NCI-H510A (cell line): ENCODE measurements around the gene LRRK1.

Experiments
- DNase-seq: peaks from one replicate; lab custom pipeline; 2025; lab: John Stamatoyannopoulos, UW

Gene LRRK1

DNA sequence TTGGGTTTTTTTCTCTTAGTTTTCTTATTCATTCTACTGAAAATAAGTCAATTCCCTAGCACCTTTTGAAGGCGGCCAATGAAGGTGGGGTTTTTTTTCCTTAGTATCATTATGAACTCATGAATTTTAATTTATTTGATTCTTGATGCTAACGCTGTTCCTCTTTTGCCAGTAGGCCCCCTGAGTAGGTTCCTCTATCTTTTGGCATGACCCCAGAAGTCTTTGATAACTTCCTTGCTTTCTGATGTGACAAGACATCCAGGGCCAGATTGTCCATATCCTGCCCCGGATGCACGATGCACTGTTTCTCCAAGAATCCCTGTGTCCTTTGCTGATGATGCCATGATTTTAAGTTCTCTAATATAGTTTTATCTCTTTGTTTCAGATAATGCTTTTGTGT, 20.6 kb downstream of the LRRK1 start:
- DNase-seq: no peak

DNA sequence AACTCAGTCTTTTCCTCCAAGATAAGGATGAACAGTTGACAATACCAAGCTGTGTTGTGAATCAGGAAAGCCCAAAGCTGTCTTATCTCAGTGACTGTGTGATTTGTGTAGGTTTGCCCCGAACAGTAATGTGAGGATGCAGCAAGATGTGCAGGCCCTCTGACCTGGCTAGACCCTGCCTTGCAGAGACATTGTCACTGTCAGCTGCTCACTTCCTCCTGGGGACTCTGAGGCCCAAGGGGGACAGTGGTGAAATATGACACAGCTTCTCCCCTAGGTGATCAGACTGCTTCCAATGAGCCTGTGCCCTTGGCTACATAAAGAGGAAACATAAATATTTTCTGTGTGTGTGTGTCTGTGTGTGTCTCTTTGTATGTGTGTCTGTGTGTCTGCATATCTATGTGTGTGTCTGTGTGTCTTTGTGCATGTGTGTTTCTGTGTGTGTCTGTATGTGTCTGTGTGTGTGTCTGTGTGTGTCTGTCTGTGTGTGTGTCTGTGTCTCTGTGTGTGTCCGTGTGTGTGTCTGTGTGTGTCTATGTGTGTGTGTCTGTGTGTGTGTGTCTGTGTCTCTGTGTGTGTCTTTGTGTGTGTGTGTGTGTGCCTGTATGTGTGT, 21.7 kb downstream of the LRRK1 start:
- DNase-seq: no peak

DNA sequence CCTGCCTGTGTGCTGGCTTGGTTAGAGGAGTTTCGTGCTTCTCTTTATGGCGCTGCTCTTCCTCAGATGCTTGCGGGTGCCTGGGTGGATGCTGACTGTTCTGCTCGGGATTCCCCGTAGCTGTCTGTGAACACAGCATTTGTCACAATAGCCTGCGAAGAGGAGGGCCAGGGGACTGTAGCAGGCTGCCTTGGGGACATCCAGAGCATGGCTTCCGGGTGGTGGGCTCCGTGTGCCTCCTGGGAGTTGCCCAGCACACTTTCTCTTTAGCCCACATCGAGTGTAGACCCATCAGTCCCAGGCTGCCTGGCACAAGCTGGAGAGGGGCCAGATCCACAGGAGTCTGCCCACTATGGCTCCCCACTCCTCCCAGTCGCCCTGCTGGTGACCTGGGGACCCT, 22.4 kb downstream of the LRRK1 start:
- DNase-seq: no peak

DNA sequence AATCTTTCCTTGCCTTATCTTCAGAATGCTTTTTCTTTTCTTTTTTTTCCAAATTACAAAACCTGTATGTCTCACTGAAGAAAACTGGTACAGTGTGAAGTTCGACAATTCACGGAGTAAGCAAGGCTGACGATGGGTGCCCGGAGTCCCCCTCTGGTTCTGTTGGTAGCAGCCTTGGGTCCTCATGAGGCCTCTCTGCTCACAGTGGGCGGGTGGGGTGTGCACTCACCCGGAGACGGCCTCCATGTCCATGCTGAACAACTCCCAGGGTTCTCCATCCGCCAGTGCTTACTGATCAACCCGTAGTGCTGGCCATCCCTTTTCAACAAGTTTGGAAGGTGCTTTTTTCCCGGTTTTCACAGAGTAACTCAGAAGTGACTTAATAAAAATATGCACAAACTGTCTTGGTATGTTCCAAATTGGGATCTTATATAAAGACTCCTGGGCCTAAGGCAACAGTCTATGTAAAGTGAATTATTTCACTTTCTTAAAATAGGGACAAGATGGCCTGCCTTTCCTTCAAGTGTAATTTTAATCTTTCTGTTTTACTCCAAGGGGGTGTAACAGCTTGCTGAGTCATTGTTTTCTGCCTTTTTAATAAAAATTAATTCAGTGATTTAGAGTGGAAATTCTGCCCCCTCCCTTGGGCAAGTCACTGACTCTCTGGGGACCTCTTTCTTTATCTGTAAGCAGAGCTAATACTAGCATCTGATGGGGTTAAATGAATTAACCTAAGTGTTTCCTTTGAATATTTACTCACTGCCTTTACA, 23.7 kb downstream of the LRRK1 start:
- no peak for DNase-seq

DNA sequence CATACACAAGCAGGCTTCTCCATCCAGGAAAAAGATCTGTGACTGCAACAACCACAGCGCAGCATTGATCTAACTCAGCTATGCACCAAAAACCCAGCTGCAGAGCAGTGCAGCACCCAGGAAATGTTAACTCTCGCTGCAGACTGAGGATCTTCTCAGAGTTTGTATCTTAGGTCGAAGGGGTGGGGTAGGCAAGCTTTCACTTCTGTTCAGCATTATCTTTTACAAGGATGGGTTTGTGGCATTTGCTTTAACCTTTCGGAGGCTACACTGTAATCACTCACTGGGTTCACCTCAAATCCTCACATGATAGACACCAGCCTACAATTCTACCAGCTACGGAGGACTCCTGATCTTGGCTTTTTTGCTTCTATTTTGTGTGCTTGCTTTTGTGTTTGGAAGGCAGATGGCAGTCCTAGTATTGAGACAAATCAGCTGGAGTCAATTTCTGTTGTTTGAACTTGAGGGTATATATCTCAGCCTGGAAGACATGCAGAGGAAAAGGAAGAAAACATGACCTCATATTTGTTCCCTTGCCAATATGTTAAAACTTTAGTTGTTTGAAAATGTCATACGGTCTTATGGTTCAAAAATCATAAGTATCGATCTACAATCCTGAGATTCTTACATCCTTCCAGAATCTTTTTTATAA, 25.2 kb downstream of the LRRK1 start:
- DNase-seq: no peak

DNA sequence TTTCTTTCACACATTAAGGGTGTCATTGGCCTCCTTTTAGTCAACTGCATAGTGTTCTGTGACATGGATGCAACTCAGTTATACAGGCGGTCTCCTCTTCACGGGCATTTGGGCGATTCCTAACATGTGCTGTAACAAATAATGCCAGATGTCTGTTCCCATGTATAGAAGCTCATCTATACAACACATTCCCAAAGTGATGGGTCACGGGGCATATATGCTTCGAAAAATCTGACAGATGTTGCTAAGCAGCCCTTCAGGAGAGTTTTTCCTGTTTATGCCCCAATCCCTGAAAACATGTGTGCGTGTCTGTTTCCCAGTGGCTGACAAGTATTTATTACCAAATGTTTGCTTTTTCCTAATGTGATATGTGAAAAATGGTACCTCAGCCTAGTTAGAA, 25.8 kb downstream of the LRRK1 start:
- DNase-seq: no peak

DNA sequence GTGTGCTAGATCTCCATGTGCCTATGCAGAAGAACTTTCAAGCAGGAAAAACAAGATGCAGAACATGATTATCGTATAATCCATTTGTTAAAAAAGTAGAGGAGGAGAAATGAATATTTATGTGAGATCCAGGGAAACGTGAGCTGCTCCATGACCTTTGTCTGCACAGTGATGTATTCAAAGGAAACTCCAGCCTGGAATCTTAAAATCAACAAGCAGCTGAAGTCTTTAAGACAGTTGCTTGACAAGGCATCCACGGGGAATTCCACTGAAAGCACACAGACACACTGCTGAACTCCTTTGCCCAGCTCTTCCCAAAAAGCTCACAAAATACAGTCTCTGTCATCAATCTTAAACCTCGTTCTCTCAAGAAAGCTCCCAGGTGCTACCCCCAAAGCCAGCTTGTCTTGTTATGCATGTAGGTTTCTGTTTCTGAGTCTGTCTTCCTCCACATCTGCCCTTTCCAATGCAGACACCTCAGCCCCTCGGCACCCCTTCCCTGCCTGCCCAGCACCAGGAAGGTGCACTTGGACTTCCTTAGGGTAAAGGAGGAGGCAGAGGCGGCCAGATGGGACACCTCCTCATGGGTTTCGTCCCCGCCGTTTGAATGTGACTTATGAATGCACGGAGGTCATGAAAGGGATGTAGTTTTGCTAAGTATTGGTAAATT, 28.7 kb downstream of the LRRK1 start:
- no peak for DNase-seq

DNA sequence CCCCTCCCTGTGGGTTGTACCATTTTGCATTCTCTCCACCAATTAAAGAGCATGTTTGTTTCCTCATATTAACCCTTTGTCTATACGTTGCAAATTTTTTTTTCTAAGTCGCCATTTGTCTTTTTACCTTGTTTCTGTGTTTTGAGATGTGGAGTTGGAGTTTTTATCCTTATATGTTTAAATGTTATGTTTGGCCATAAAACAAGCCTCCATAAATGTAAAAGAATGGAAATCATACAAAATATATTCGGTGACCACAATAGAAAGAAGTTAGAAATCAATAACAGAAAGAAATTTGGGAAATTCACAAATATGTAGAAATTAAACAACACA, 29.2 kb downstream of the LRRK1 start:
- no peak for DNase-seq

DNA sequence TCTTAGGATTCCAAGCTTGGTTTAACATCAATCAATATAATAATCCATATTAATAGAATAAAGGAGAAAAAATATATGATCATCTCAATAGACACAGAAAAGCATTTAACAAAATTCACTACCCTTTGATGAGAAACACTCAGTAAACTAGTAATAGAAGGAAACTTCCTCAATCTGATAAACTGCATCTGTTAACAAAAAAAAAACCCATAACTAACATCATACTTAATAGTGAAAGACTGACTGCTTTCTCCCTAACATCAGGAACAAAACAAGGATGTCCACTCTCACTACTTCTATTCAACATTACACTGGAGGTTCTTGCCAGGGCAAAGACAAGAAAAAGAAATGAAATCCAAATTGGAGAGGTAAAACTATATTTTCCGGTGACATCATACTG, 30.5 kb downstream of the LRRK1 start:
- DNase-seq: no peak

DNA sequence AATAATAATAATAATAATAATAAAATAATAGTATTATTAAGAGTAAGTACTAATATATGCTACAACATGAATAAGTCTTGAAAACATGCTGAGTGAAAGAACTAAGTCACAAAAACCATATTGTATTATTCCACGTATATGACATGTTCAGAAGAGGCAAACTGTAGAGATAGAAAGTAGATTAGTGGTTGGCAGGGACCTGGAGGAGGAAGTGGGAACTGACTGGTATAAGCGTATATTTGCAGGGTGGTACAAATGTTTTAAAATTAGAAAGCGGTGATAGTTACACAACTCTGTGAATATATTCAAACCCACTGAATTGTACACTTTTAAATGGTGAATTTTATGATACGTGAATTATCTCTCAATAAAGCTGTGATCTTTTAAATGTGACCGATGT, 32.8 kb downstream of the LRRK1 start:
- DNase-seq: no peak

DNA sequence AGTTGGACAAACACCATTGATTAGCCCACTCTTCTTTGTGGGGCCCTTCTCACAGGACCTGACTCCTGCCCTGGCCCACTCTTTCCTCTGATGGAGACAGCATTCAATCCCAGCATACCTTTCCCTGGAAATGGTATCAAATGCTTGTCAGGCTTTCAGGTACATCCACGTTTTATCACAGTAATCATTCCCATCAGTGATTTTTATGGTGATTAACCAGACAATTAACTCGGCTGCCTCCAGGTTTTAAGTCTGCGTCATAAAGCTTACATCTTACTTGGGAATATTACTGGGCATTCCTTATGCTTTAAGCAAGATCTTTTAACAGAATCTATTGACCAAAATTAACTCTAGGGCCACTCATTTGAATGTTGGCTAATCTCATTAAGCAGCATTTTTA, 33.4 kb downstream of the LRRK1 start:
- DNase-seq: no peak

DNA sequence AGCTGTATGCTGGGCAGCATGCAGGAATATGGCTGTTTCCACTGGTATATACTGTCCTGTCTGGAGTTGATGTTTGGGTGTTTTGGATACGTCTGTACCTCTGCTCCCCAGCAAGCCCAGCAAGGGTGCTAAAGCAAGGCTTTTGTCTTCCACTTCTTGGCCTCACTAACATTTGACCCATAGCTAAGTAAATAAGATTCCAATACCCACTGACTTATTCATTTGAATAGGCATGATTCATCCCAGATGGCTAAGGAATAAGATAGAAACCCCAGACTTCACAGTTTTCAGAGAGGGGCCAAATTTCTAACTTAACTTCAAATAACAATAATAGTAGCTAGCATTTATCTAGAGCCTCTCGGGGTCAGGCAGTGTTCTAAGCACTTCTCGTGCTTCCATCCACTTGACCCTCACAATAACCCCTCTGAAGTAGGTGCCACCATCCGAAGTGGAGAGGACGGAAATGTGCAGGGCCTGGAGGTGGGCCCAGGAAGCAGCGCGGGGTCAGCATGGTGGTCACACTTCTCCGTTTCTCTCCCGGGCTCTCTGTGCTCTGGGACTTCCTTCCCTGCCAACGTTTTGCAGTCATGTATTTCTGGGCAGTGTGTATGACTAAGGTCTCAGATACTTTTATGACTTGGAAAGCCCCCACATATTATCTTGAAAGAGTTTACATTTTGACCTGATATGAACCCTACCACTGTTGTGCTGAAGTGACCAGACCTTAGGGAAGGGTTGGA, 39.3 kb downstream of the LRRK1 start:
- DNase-seq: no peak

DNA sequence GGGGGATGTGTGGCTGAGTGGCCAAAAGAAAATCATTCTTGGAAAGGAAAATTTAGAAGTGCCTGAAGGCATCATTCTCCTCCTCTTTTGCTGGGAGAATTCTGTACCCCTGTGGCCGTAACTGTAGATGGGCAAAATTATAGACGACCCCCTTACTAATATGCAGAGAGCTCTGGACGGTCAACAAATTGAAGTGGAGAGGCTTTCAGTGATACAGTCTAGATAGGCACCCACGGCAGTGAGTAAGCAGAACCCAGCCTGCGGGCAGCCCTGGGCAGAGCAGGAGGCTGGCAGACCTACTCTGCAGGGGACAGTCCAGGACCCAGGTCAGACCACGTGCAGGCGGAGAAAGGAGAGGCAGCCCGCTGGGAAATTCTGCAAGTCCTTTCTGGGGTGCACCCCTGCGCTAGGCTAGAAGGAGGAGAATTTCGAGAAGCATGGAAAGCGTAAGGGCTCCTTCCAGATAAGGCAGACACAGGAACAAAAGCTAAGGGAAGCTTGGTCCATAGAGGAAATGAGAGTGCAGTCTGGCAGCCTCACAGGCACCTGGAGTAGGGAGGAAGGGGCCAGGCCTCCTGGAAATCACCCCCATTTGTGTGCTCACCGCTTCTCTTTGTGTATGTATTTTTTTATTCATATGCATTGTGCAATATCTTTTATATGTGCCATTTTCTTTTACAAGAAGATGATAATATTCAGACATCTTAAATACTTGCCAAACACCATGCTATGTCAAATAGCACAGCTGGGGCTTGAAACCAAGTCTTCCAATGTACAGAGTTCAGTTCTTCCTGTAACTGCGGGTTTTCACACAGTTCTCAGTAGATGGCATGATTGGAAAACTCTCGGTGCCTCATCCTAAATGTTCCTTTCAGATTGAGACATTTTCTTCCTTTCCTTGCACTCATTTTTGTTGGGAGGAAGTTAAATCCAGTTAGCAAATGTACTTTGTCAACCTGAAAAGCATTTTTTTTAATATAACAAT, 40.2 kb downstream of the LRRK1 start:
- no peak for DNase-seq

DNA sequence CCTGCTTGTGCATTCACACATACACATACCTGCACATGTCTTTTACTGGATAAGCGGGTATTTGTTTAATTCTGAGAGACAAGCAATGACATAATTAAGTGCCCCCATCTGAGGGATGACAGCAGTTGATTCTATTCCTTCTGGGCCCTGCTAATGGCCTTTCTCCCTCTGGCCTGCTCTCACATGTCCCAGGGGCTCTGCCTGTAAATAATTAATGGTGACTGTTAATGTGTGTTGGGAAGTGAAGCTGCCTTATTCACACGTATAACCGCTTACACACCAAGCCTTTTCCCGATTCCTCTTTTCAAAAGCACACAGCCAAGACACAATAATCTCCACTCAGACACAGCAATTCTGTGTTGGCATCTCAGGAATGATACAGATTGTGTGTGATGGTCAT, 47.8 kb downstream of the LRRK1 start:
- no peak for DNase-seq

DNA sequence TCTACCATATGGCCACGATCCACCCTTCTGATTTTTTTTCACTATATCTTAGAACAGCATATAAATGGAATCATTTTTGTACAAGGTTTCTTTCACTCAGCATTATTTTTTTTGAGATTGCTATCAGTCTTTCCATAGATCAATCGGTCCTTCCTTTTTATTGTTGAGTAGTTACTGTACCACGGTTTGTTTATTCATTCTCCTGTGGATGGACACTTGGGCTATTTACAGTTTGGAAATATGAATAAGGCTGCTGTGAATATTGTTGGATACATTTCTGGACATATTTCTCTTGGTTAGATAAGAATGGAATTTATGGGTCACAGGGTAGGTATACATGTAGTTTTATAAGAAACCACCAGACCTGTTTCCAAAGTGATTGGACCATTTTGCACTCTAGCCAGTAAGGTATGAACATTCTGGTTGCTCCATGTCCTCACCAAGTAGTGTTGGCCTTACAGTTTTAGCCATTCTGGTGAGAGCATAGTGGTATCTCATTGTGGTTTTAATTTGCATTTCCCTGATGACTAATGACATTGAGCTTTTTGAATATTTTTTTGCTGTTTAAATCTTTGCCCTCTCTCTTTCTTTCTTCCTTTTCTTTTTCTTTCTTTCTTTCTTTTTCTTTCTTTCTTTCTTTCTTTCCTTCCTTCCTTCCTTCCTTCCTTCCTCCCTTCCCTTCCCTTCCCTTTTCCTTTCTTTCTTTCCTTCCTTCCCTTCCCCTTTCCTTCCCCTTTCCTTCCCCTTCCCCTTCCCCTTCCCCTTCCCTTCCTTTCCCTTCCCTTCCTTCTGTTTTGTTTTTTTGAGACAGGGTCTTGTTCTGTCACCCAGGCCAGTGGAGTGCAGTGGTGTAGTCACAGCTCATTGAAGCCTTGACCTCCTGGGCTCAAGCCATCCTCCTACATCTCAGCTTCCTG, 49.2 kb downstream of the LRRK1 start:
- no peak for DNase-seq

DNA sequence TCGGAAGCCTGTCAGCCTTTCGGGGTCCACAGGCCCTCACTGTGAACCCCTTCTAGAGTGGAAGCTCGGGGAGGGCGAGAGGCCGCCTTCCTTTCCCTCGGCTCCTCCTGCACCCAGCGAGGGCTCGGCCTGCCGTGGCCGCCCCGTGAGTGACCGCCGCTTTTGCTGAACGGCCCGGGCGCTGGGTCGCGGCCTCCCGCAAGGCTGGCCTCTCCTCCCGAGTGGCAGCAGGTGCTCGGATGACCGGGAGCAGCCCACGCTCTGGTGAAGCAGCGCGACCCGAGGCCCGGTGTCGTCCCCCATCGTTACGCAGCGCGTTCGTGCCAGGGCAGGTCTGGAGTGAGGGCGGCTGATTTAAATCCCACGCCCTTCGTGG, 53.8 kb downstream of the LRRK1 start:
- DNase-seq: no peak

DNA sequence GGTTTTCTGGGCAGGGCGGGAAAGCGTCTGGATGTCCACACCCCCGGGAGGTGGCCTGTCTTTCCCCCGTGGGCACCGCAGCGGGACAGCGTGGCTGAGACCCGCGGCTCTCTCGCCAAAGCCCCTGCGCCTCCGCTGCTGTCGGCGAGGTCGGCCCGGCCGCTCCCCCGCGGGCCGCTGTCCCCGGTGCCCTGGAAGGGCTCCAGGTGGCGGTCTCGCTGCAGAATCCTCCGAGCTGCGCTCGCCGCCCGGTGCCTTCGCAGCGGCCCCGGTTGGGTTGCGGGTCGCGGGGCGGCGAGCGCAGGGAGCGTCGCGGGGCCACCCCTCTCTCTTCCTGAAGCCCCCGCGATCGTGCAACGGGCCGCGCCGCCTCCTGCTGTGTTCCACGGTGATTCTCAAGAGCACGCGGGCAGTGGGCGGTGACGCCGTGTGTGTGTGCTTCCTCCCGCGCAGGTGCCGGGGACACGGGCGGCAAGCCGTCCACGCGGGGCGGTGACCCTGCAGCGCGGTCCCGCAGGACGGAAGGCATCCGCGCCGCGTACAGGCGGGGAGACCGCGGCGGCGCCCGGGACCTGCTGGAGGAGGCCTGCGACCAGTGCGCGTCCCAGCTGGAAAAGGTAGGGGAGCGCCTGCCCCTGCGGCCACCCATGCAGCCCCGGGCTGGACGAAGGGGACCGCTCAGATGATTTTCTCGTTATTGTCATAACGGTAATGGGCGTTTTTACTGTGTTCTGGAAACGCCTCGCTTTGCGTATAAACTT, 54.4 kb downstream of the LRRK1 start:
- no peak for DNase-seq

DNA sequence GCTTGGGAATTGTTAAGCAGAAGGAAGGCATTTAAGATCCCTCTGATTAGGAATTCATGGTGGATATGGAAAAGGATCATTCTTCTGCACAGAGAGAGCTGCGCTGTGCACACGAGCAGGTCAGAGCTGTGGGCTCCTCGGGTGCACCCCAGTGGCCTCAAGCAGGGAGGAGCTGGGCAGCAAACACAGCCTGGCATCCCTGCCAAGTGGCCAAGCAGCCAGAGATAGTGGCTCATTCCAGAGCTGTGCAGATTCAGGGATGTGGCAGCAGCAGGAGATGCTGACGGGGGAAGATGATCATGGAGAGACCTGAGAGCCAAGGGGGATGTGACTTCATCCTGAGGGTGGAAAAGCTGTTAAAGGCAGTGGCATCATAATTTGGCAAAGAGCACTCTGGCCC, 55.9 kb downstream of the LRRK1 start:
- DNase-seq: no peak

DNA sequence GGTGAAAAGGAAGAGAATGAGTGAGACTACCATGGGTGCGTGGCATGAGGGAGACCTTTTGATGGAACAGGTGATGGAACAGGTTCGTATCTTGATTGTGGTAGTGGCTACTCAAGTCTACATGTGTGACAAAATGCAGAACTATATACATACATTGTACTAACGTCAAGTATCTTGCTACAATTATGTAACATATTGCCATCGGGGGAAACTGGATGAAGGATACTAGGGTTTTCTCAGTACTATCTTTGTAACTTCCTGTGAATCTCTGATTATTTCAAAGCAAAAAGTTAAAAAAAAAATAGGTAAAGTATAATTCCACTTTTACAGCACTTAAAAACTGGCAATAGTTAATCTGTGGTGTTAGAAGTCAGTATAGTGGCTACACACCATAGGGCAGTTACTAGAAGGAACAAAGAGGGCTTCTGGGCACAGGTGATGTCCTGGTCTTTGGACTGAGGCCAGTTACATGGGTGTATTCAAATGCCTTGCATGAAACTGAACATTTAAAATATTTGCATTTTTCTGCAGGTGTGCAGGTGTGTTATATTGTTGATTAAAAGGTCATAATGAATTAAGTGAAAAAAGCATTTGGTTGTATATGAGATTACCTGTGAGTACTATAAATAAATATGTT, 61.4 kb downstream of the LRRK1 start:
- no peak for DNase-seq
